NCI-H1436 treated with DMSO at 0.1 percent for 48 hours (cell line): ENCODE measurements around the gene NEUROG1.

Experiments
- DNase-seq: peaks from one replicate; lab custom pipeline; 2025; lab: John Stamatoyannopoulos, UW

NEUROG1 gene

DNA sequence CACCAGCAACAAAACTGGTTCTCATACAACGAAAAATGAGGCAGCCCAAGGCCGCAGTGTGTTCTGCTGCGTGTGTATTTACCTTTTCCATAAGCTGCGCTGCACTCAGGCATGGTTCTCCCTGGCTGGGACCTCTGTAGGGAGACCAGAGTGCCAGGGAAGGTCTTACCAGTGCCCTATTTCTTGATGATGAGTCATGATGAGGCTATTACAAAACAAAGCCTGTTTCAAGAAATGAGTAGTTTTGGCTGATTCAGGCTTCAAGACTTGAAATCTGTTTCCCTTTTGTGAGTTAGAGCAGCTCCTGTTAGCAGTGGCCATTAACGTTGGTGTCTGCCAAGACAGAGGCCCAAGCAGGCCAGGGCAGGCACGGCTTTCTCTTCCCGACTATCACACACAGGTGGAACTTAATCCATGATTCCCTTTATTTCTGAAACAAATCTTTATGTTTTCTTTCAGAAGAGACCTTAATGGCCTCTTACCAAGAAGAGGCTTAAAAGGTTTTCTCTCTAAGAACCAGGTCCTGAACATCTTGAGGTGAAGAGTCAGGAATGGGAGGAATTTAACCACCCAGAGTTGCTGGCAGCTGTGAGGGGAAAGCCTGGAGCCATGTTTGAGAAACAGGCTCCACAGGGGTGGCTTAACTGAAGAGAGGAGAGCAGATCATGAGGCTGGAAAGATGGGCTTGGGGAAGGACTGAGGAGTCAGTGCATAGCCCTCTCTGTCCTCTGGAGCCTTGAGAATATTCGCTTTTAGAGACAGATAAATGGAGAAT, 42.2 kb downstream of the NEUROG1 start:
- no peak for DNase-seq

DNA sequence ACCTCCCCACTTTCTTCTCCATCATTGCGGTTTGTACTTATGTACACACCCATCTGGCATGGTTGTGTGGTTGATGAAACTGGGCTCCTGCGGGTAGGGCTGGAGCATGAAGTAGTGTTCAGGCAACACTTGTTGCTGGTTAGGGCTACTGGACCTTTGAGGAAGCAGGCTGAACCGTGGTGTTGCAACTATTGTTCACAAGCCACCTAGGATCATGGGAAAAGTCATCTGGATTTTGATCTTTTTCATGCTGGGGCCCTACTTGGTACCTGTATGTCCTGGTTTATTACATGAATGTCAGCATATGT, 43.5 kb downstream of the NEUROG1 start:
- no peak for DNase-seq

DNA sequence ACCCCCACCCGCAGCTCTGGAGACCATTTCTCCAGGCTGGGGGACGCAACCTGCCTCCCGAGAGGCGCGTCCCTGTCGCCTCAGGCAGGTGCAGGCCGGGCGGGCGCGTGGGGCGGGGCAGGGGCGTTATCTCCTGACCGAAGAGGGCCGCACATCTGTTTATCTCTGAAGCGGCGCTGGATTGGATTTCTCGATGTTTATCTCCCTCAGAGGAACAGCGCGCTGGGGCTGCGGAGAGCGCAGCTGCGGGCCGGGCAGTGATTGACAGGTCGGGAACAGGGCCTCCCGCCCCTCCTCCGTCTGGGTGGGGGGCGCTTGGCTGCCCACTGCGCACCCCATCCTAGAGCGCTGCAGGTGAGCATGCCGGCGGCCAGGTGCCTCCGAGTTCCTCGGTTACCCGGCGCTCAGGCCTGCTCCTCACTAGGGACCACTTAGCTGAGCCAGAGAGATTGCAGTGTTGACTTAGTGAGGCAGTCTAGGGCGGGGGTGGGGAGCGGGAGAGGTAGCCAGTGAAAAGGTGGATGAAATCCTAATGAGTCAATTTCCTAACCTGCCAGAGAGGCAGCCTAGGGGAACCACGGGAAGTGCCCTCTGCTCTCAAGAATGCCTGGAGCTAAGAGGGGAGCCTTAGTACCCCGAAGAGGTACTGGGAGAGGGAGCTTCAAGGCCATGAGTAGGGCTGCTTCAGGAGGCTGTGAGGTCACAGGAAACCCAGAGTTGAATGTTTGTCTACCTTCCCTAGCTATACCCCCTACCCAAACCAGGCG, 44.0 kb downstream of the NEUROG1 start:
- DNase-seq: no peak

DNA sequence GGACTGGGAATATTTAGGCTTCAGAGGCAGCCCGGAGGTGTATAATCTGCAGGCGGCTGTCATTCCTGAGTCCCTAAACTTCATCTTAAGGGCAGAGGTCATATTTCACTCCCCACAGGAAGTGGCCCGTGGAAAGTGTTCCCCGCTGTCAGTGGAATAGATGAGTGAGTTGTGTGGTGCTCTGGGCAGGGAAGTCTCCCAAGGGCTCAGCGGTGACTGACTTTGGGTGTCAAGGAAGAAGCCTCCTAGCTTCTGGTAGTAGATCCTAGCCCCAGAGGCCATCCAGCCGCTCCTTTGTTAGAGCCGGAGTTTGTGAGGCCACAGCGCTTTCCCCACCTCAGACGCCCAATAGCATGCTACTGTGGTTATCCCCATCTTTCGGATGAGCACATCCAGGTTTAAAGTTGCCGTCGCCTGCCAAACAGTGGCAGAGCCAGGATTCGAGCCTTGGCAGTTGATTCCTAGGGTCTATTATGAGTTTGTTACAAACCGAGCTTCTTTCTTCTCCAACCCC, 44.7 kb downstream of the NEUROG1 start:
- DNase-seq: no peak

DNA sequence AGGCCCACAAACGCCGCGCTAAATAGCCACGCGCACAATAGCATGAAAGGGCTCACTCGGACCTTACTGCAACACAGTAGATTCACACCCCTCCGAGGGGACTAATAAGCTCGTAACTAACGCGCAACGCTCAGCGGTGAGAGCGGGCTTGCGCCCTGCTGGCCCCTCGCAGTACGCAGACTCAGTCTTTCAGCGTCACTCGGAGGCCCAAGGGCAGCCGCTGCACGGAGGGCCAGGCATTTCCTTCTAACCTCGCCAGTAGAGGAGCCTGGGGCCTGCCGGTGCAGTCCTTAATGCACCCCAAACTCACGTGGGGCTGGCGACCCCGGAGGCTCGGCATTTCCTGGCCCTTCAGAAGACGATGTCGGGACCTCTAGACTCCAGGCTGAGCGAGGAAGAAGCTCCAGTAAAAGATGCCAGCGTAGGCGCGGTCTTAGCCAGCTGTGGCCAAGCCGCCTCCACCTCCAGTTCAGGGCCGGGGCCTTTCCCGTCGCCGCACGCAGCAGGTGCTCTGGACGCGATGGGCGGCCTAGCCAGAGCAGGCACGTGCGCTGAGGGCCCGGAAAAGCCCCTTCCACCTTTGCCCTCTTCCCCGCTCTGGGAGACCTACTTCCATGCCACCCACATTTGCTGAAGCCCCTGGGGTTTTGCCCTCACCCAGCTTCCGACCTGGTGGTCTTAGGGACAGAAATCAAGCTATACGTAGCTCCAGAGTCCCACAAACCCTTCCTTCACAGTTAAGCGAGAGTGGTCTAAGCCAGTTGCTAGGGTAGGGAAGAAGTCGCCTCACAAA, 45.3 kb downstream of the NEUROG1 start:
- no peak for DNase-seq

DNA sequence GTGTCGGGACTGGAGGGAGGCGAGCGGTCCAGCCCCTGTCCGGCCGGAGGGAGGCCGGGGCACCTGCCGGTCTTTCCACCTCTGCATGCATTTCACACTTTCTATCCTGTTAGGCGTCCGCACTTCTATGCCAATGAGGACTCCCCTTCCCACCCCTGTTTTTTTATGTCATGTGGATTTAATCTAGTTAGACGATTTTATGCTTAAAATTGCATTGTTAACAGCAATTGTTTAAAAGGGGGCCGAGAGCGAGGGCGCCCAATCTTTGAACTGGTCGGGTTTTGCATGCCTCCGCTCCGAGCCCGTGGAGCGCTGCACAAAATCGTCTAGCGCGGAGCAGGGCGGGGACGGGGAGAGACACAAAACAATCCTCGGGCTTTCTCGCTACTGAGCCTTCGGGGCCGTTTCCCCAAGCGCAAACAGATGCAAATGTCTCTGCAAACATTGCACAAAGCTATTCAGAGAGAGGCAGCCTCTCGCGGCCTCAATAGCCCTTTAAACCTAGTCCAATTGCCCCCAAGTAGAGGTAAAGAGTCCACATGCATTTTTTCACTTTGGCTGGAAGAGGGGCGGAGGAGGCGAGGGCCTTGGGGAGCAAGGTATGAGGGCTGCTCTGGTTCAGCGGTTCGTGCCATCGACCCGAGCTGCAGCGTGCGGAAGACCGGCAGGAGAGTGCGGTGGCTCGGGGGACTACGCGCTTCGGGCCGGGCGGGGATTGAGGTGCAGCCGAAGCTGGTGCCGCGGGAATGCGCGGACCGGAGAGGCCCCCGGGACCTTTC, 46.1 kb downstream of the NEUROG1 start:
- no peak for DNase-seq

DNA sequence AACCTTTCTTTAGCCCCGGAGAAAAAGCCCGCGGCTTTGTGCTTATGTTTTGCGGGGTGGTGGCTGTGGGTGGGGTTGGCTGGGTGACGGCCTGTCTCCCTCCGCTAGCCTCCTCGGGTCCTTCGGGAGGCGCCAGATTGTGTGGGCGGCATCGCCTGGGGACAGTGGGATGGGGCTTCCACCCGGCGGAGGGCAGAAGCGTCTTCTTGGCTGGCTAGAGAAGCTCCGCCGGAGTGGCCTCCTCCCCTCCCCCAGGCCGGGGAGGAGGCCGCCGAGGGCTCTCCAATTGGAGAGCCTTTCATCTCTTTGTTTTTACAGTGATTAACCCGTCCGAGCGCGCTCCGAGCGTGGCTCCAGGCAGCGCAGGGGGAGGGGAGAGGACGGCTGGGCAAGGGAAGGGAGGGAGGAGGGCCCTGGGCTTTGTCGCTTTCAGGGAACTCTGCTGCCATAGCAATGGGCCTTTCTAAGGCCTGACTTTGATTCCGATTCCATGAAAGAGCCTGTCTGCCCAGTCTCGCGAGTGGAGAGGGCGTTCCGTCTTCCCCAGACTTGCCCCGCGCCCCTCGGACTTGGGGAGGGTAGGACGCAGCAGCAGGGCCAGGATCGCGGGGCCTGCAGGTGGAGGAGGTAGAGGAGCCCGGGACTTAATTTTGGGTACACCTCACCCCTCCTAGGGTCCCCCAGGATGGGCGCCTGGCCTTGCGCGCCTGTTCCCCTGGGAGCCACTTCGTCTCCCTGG, 46.9 kb downstream of the NEUROG1 start:
- DNase-seq: peak; percentile 41

DNA sequence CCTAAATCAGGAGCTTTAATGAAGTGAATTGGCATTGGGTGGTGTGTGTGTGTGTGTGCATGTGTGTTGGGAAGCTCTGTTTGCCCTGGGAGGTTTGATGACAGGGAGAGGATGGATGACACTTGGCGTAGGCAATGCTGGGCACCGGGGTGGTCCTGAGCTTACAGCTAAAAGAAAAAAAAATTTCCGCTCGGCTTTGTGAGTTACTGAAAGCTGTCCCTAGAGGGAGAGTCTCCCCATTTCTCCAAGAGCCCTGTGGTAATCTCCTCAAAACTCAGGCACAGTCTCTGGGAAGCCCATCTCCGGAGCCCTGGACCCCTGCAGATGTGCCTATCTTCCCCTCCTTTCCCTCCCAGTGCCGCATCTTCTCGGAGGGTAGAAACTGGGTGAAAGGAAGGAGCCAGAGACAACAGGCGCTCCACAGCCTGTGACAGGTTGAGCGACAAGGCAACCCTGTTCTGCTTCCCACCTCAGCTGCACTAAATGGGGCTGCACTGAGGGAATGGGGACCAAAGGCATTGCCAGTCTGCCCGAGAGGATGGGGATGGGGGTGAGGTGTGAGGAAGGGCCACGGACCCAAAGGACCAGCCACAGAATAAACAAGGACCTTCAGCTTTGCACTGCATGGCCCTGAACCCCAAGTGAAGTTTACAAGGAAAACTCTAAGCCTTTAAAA, 47.8 kb downstream of the NEUROG1 start:
- DNase-seq: no peak

DNA sequence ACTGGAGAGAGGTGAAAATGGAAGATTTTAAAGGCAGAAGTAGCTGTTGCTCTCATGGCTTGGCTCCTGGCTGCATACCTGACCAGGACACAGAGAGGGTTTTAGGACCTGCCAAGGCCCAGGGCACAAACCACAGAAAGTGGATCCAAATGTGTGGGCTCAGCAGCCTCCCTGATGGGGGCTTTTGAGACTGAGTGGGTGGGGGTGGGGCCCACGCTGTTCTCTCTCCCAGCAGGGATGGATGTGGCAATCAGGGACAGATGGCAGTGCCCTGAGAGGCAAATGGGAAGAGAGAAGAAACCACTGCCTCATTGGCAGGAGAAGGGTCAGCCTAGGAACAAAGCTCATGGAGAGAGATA, 48.7 kb downstream of the NEUROG1 start:
- DNase-seq: no peak

DNA sequence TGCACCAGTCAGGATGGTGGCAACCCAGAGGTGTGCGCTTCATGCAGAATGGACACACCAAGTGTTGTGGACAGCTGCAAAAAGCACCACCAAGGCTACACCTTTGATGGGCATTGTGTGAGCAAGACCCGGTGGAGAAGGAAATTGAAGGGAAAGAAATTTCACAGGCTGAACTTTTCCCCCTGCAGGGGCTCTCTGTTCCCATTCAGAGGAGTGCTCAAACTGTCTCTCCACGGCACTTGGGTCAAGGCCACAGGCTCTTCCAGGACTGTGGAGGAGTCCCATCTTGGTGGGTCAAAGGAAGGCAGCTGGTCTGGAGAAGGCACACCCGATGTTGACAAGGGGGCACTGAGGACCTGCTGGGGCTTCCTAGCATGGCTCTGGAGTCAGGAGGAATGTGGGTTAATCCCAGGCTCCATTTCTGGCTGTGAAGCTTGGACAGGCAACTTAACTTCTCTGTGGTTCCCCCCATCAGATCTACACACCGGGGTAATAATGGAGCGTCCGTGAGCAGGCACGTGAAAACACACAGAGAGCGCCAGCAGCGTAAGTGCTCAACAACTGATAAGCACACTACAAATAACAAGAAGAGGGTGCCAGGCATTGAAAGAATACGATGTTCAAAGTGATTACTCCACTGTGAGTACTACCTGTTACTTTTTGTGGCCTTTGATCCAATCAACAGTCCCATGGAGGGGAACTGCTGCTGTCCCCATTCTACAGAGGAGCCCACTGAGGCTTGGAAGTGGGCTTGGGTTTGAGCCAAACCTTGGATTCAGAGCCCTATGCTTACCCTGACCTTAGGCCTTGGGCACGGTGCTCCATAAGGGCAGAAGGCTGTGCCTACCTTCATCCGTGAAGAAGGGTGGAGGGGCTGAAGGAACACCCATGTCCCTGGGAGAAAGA, 49.4 kb downstream of the NEUROG1 start:
- no peak for DNase-seq

DNA sequence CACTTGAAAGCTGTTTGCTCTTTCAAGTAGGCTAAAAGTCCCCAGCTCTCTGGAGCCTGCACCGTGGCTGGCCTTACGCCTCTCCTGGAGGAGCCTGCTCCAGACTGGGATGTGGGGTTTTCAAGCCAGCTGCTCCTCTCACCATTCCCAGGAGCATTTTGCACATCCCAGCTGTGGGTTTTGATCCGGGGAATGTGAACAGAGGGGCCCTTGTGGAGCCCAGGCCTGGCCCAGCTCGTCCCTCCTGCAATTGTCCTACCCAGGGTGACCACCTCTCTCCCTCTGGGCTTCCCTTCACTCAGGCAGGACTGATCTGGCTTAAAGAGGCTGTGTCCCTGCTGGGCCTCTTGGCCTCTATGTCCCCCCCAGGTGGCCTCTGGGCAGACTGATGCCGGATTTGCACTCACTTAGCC, 51.1 kb downstream of the NEUROG1 start:
- DNase-seq: no peak
